ENCODE data around the gene CABP7.

The CABP7 gene

DNA sequence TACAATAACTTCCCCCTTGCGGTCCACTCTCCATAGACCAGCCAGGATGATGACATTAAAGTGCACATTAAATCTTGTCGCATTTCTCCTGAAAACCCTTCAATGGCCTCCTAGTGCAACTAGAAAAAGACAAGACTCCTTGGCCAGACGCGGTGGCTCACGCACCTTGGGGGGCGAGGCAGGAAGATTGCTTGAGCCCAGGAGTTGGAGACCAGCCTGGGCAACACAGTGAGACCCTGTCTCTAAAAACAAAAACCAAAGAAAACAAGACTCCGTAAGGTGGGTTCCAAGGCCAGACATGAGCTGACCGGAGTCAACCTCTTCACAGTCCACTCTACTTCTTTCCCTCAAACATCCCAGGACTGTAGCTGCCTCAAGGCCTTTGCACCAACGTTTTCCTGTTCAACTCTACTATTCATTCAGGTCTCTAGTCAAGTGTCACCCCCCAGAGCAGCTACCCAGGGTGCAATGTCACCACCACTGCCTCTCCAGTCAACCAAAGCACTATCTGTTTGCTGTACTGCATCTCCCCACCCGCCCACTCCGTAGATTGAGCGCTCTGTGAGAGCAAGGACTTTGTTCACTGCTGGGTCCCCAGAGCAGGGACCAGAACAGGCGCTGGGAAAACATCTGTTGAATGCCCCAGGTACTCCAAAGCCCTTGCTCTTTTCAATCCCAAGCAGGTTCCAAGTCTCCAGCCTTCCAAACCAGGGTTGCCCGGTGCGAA lies 46.3 kb downstream of the CABP7 start:
- DNase-seq (ENCODE audit: low spot score) = peak; percentile 63
- in situ Hi-C loops (cut with MboI; ENCODE audit: low sequenced_read_pairs, unreplicated experiment) = no loop called here

DNA sequence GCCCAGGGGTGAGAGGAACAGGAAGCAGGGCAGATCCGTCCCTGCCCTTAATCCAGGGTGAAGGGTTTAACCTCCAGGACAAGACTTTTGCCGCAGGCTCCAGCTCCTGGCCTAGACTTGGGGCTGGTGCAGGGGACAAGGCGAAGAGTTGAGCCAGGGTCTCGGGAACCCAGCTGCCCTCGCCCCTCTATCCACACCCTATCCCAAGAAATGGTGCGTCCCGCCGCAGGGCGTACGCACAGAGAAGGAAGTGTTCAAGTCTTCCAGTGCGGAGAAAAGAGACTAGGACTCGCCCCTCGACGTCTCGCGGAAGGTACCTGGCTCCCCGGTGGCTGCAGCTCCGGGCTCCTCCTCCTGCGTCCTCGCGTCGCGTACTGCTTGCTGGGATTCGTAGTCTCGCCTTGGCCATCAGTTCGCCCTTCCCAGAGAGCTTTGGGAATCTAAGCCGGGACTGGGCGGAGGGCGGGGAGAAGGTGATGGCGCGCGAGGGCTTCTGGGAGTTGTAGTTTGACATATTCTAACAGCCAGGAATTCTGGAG lies 46.9 kb downstream of the CABP7 start, which contains the start of gene ZMAT5:
Gene ZMAT5, minus strand, starts transcription at position 376 of the 539 bp plus-strand sequence. CDS start 18,463 bp downstream, outside the sequence.
- in situ Hi-C loops (cut with MboI; ENCODE audit: low sequenced_read_pairs, unreplicated experiment) = no loop called here
- peak; percentile 99 for DNase-seq (ENCODE audit: low spot score)
- no peak for TF ChIP-seq CTCF (IDR thresholded peaks at IDR 0.05; ENCODE audit: borderline replicate concordance, control extremely low read depth, extremely low read depth, insufficient read depth, missing control alignments)

More for the DNA sequence above, 46.3 kb downstream of the CABP7 start:
- no peak for TF ChIP-seq CTCF (IDR thresholded peaks at IDR 0.05; ENCODE audit: borderline replicate concordance, control extremely low read depth, extremely low read depth, insufficient read depth, missing control alignments)

DNA sequence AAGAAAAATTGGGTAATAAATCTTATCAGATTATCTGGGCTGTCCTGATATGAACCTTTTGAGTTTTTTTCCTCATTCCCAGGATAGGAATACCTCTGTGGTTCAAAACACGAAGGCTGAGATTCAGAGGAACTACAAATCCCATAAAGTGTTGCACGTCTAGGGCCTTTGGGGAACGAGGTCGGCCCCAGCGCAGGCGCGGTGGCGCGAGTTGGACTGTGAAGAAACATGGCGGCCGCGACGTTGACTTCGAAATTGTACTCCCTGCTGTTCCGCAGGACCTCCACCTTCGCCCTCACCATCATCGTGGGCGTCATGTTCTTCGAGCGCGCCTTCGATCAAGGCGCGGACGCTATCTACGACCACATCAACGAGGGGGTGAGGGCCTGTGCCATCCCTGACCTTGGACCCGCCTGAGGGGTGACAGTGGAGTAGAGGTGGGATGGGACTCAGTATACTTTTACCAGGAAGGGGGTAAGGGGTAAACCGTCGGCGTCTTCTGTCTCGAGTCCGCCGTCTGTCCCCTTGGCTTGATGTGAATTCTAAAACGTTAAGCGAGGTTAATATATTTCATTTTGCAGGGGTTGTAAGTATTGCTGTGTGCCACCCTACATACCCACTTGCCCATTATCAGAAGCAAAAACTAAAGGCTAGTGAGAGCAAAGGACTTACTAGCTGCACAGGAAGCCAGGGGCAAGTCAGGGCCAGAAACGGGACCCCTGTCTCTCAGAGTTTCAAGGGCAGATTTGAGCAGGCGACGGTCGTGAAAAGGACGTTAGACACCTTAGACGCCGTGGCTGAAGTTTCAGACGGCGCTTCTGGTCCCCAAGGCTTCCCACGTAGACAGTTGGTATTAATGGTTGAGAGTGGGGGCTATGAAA lies 47.6 kb downstream of the CABP7 start, which contains the start of gene UQCR10:
Gene UQCR10, plus strand, starts transcription at position 199 of the 881 bp plus-strand sequence. Its CDS starts 30 bp downstream, at position 229.
- TF ChIP-seq CTCF (IDR thresholded peaks at IDR 0.05; ENCODE audit: borderline replicate concordance, control extremely low read depth, extremely low read depth, insufficient read depth, missing control alignments) = no peak
- DNase-seq (ENCODE audit: low spot score) = peak; percentile 95
- in situ Hi-C loops (cut with MboI; ENCODE audit: low sequenced_read_pairs, unreplicated experiment) = no loop called here

DNA sequence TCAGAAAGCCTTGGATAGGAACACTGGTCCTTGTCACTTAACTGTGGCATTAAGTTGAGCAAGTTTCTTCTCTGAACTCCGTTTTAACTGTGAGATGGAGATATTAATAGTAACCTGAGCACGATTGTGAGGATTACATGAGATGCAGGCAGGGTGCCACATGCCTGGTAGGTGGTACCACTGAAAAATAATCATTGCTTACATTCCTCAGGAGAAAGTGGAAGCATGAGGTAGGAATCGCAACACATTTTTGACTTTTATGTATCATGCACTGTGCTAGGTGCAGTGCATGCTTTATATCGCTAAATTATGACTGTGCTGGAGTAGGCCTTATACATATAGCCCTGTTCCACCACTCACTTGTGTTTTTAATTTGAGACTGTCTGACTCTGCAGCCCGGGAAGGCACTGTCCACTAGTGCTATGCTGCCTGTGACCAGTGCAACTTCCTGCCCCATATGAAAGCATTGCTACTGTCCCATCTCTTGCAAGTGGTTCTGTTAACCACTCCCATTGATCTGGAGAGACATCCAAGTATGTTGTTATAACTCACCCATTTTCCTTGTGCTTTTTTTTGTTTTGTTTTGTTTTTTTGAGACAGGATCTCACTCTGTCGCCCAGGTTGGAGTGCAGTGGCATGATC lies 48.4 kb downstream of the CABP7 start:
- in situ Hi-C loops (cut with MboI; ENCODE audit: low sequenced_read_pairs, unreplicated experiment) = no loop called here

DNA sequence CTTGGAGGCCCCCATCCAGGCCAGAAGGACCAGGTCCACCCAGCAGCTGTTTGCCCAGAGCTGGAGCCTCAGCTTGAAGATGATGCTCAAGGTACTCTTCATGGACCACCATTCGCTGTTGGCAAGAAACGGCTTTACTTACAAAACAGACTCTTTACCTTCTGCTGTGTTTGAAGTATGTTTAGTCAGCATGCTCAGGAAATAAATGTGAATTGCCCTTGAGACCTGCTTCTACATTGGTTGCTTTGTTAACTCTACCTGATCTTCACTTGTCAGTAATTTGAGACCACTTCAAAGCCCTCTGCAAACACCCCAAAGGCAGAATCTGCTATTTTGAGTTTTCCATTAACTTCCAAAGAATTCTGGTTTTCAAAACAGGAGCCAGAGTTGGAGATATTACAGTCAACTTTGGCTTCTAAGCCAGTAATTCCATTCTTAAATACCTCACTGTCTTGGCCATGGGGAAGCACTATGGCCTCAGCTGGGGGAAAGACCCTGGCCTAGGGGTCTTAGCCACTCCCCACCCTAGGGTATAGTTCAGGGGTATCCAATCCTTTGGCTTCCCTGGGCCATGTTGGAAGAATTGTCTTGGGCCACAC lies 50.0 kb downstream of the CABP7 start:
- in situ Hi-C loops (cut with MboI; ENCODE audit: low sequenced_read_pairs, unreplicated experiment) = no loop called here
- no peak for DNase-seq (ENCODE audit: low spot score)
- TF ChIP-seq CTCF (IDR thresholded peaks at IDR 0.05; ENCODE audit: borderline replicate concordance, control extremely low read depth, extremely low read depth, insufficient read depth, missing control alignments) = no peak

More for the DNA sequence above, 48.4 kb downstream of the CABP7 start:
- TF ChIP-seq CTCF (IDR thresholded peaks at IDR 0.05; ENCODE audit: borderline replicate concordance, control extremely low read depth, extremely low read depth, insufficient read depth, missing control alignments) = no peak
- DNase-seq (ENCODE audit: low spot score) = no peak

Data from GM13976 (cell line).